Skeletal muscle tissue (tissue), 4 donors: ENCODE data around the gene HJURP. TPM values are rescaled to one million over a fixed set of nuclear protein-coding genes. Genes with fewer than 3 reads are reported as not detected.

Experiments
- H3K27ac ChIP-seq: one replicate; pipeline ENCODE4 v1.7.0; 2013; ENCODE audit warnings: mild to moderate bottlenecking, low read depth, low read length, inconsistent platforms
- H3K27me3 ChIP-seq, 3 donors: one replicate each; pipeline ENCODE4 v1.7.0; 2013; ENCODE audit warnings: low read length in 3 of 3; ENCODE audit not compliant: control insufficient read depth in 3 of 3, insufficient read depth in 3 of 3
- H3K36me3 ChIP-seq, 3 donors: one replicate each; pipeline ENCODE4 v1.7.0; 2013; ENCODE audit warnings: low read length in 3 of 3; ENCODE audit not compliant: control insufficient read depth in 3 of 3, insufficient read depth in 3 of 3
- H3K4me1 ChIP-seq, 3 donors: one replicate each; pipeline ENCODE4 v1.7.0; 2013; ENCODE audit warnings: low read length in 3 of 3, mild to moderate bottlenecking in 3 of 3; ENCODE audit not compliant: control insufficient read depth in 3 of 3, insufficient read depth in 3 of 3
- H3K4me3 ChIP-seq, 3 donors: one replicate each; pipeline ENCODE4 v1.7.0; 2013; ENCODE audit warnings: low read length in 3 of 3
- H3K9ac ChIP-seq, 3 donors: one replicate each; pipeline ENCODE4 v1.7.0; 2013; ENCODE audit warnings: low read length in 3 of 3, mild to moderate bottlenecking in 3 of 3, moderate library complexity in 2 of 3, low read depth in 1 of 3
- H3K9me3 ChIP-seq, 3 donors: one replicate each; pipeline ENCODE4 v1.7.0; 2013; ENCODE audit warnings: low read length in 3 of 3; ENCODE audit not compliant: control insufficient read depth in 3 of 3
- total RNA-seq: library from RNA; depleted of rRNA; stranded (reverse); fragments of >200 nt; gene quantifications from one replicate; pipeline ENCODE4 v1.2.3, GENCODE V29; 2014
- donor health status: Osteomylitis.

Gene HJURP
- total RNA-seq, 1 donor from 2014 or later, result 3.1 TPM

- Histone ChIP-seq H3K9me3 (no peaks in the 10 kb centered on the region), H3K4me3 (no peak overlapping the region), H3K36me3 (no peaks in the 10 kb centered on the region), H3K9ac (no peak overlapping the region), H3K27ac (no peak overlapping the region), H3K27me3 (peaks cover 0 to 13% (median 0%) of the 10 kb centered on the region in 3 donors), H3K4me1 (peaks cover 5 to 17% (median 13%) of the 10 kb centered on the region in 3 donors)
Observed at GRCh38 chr2:233851169-233851568, 3.2 kb downstream of the HJURP start.

DNA sequence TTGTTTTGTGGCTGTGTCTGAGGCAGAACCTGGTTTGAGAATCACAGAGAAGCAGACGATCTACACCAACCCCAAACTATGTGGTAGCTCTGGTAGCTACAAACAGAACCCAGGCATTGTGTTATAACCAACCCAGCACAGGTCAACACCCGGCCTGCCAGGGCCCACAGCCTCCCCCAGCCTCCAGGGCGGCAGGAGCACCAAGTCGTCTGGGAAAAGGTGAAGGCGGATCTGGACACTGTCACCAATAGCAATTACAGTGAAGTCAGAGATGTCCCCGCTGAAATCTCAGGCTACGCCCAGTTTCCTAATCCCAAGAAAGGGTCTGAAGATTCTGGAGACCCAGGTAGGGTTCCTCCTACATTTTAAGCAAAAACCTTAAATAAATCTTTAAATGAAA lies 3.6 kb downstream of the HJURP start:
- no peaks in the 10 kb centered on the region for H3K36me3 ChIP-seq
- H3K4me3 ChIP-seq, result no peak overlapping the region
- H3K9me3 ChIP-seq, result no peaks in the 10 kb centered on the region
- no peak overlapping the region for H3K9ac ChIP-seq
- H3K4me1 ChIP-seq, result peaks cover 5 to 17% (median 13%) of the 10 kb centered on the region in 3 donors
- H3K27ac ChIP-seq, result no peak overlapping the region
- peaks cover 0 to 13% (median 0%) of the 10 kb centered on the region in 3 donors for H3K27me3 ChIP-seq

DNA sequence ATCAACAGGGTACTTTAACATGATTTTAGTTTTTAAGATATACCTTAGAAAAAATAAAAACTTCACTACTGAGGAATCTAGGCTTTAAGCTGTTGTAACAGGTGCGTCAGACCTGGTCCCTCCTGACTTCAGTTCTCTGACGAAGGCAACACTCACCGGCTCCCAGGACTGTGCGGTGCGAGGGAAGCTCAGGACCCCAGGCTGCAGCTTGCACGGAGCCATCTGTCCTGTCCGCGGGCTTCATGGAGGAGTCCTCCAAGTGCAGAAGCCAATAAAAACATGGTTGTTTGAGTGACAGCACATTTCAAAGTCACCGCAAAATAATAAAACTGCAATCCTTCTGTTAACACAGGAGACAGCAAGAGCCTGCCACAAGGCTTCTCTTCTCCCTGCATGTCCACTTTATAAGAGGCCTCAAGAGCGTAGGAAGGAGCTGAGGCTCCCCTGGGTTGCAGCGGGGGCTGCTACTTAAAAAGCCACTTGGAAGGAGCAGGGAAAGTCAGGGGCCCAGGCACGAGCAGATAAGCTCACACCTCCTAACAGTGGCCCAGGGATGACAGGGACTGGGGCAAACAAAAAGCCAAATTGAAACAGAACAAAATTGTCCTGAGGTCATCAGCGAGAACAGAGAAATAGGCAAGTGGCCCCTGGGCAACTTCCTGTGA lies 4.6 kb downstream of the HJURP start:
- H3K27ac ChIP-seq, result no peak overlapping the region
- no peak overlapping the region for H3K4me3 ChIP-seq
- H3K9me3 ChIP-seq, result no peaks in the 10 kb centered on the region
- H3K4me1 ChIP-seq, result peaks cover 5 to 11% (median 9%) of the 10 kb centered on the region in 3 donors
- H3K9ac ChIP-seq, result no peak overlapping the region
- H3K36me3 ChIP-seq, result no peaks in the 10 kb centered on the region
- peaks cover 0 to 13% (median 0%) of the 10 kb centered on the region in 3 donors for H3K27me3 ChIP-seq

DNA sequence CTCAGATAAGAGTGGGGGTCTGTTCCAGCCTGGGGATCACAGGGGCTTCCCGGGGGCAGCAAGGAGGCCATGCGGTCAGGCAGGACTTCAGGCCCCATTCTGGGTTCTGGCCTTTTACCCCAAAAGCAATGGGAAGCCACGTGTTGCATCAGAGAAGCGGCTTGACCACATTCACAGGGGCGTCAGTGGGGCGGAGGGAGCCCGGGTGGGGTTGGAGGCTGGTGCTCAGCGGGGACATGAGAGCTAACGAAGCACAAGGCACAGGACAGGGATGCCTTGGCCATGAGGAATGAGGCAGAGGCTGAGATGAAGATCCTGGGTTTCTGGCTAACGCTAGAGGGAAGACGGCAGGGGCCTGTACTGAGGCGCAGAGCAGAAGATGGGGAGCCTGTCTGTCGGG lies 6.1 kb downstream of the HJURP start:
- Histone ChIP-seq H3K27me3 (peaks cover 0 to 13% (median 0%) of the 10 kb centered on the region in 3 donors), H3K4me1 (peaks cover 0 to under 1% (median under 1%) of the 10 kb centered on the region in 3 donors), H3K9me3 (no peaks in the 10 kb centered on the region), H3K36me3 (no peaks in the 10 kb centered on the region), H3K27ac (no peak overlapping the region), H3K9ac (no peak overlapping the region), H3K4me3 (no peak overlapping the region)

DNA sequence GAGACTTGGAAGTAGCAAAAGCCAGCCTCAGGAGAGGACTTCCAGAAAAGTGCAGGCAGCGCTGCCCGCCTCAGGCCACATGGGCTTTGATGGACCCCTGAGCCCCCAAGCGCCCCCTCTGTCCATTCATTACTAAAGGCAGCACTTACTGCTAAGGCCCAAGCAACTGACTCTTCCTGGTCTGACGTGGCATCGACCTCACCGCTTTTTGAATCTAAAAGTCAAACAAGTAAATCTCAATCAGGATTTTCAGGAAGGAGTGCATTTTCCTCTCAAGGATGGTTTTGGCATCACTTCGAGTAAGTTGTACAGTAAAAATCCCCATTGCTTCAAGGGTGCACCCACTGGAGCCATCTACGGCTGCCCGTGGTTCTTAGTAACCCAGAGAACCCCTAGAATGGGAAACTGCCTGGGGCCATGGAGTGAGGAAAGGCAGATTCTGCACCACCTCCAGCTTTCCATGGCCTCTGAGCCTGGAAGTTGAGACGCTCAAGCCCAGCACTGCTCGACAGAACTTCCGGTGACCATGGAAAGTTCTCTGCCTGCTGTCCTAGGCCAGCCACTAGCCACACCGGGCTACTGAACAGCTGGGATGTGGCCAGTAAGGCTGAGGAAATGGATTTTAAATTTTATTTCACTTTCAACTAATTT lies 7.0 kb downstream of the HJURP start:
- no peaks in the 10 kb centered on the region for H3K9me3 ChIP-seq
- no peaks in the 10 kb centered on the region for H3K4me1 ChIP-seq
- no peak overlapping the region for H3K4me3 ChIP-seq
- H3K9ac ChIP-seq, result no peak overlapping the region
- H3K36me3 ChIP-seq, result no peaks in the 10 kb centered on the region
- H3K27me3 ChIP-seq, result peaks cover 0 to 13% (median 0%) of the 10 kb centered on the region in 3 donors
- H3K27ac ChIP-seq, result no peak overlapping the region

GRCh38 chr2:233846387-233847247 lies 7.7 kb downstream of the HJURP start:
- H3K4me3 ChIP-seq, result no peak overlapping the region
- no peaks in the 10 kb centered on the region for H3K9me3 ChIP-seq
- no peaks in the 10 kb centered on the region for H3K4me1 ChIP-seq
- H3K36me3 ChIP-seq, result no peaks in the 10 kb centered on the region
- H3K27me3 ChIP-seq, result peaks cover 0 to 7% (median 0%) of the 10 kb centered on the region in 3 donors
- H3K9ac ChIP-seq, result no peak overlapping the region
- no peak overlapping the region for H3K27ac ChIP-seq

DNA sequence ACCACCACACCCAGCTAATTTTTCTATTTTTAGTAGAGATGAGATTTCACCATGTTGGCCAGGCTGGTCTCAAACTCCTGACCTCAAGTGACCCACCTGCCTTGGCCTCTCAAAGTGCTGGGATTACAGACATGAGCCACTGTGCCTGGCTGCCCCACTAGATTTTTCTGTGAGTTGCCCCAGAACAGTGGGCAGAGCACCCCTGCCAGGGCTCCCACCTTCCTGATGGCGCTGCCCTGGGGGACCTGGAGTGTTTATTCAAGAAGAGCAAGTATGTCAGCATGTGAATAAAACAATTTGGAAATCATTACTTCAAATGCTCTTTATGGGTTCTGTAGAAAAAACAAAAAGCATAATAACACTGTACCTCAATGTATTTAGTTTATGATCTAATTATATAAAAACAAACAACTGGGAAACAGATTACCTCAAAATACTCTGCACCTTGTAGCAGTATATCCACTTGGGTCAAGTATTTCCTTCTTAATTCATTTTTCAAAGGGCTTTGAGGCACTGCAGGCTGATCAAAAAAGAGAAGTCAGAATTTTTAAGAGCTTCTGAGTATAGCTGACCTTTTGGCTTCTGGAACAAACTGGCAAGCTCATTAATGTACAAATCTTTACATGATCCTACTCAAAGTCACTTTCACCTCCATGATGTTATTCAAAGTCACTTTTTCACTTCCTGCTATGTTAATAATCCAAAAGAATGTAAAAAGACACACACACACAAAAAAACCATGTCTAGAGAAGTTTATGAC lies 8.9 kb downstream of the HJURP start:
- Histone ChIP-seq H3K36me3 (no peaks in the 10 kb centered on the region), H3K4me1 (no peaks in the 10 kb centered on the region), H3K27ac (no peak overlapping the region), H3K9me3 (no peaks in the 10 kb centered on the region), H3K27me3 (peaks cover 0 to 6% (median 0%) of the 10 kb centered on the region in 3 donors), H3K4me3 (no peak overlapping the region), H3K9ac (no peak overlapping the region)

DNA sequence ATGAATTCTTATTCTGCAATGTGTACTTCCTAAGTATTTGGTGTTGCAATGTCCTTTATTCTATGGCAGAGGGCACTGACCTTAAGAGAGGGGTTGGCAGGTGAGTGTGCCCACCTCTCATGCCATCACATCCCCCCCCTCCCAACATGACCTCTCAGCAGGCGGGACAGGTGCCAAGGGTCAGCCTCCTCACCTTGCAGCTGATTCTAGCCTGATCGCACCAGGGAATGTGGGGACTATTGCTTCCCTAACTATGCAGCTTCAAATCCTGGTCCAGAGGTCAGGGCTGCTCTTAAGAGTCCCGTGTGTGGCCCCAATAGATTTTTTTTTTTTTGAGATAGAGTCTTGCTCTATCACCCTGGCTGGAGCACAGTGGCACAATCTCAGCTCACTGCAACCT lies 9.5 kb downstream of the HJURP start:
- H3K36me3 ChIP-seq, result no peaks in the 10 kb centered on the region
- no peak overlapping the region for H3K27ac ChIP-seq

DNA sequence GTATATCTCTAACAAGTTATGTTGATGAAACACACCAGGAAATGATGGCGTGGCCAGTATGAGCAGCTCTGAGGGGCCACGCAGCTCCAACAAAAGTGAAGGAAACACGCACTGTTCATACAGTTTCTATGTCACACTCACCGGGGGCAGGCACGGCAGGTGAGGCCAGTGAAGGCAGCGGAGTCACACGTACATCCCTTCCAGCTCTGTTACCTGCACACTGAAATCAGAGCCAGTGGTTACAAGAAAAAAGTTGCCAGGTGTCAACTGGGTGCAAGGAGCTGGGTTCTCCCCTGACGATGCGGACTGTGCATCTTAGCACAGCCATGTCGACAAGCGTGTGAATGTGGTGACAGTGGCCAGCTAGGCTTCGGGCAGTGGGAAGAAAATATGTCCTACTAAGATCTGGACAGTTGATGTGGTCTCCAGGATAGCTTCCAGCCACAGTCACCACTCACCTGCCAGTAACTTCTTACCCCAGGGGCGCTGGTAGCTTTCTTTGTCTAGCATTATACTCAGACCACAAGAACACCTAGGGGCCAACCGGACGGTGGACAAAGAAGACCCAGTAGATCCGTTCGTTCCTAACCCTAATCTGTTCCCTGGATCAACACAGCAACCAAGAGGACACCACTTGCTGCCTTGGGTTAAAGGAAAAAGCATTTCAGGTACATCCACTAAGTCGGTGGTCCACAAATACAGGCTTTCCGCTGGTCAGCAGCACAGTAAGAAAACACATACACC lies 10.1 kb downstream of the HJURP start:
- Histone ChIP-seq H3K9ac (no peak overlapping the region), H3K4me1 (no peaks in the 10 kb centered on the region), H3K27ac (no peak overlapping the region), H3K36me3 (no peaks in the 10 kb centered on the region), H3K4me3 (no peak overlapping the region), H3K27me3 (no peaks in the 10 kb centered on the region), H3K9me3 (no peaks in the 10 kb centered on the region)

More for the DNA sequence above, 9.5 kb downstream of the HJURP start:
- Histone ChIP-seq H3K4me1 (no peaks in the 10 kb centered on the region), H3K27me3 (peaks cover 0 to 1% (median 0%) of the 10 kb centered on the region in 3 donors), H3K4me3 (no peak overlapping the region), H3K9ac (no peak overlapping the region), H3K9me3 (no peaks in the 10 kb centered on the region)
